ENCODE results near the gene OR6S1. TPM values are rescaled to one million over a fixed set of nuclear protein-coding genes. Genes with fewer than 3 reads are reported as not detected.
A peak's percentile ranks its signal among the peaks of the same experiment; 100 is the strongest.

OR6S1 gene
- total and polyA plus RNA-seq, 2 experiments from 2014 or later, result not detected

- H2AFZ ChIP-seq, result no peak overlapping the region
- no peak for TF ChIP-seq CREB1 (CRISPR knock-in tag; IDR thresholded peaks at IDR 0.05; ENCODE audit: low read depth)
- TF ChIP-seq ETS1 (IDR thresholded peaks at IDR 0.05), result no peak
- no peak for TF ChIP-seq ZNF462 (CRISPR knock-in tag; IDR thresholded peaks at IDR 0.05)
- no peak for TF ChIP-seq EZH2phosphoT487 (IDR thresholded peaks at IDR 0.05; ENCODE audit: unreplicated experiment)
- TF ChIP-seq REST (IDR thresholded peaks at IDR 0.05; ENCODE audit: unreplicated experiment), result no peak
- no peak for TF ChIP-seq STAT1 (IDR thresholded peaks at IDR 0.05; ENCODE audit: unreplicated experiment)
- no peak for TF ChIP-seq EZH2 (IDR thresholded peaks at IDR 0.05; ENCODE audit: low read depth, unreplicated experiment)
- no peak for TF ChIP-seq NANOG (IDR thresholded peaks at IDR 0.05; ENCODE audit: borderline replicate concordance)
- no peak for TF ChIP-seq ZNF114 (CRISPR knock-in tag; IDR thresholded peaks at IDR 0.05)
- TF ChIP-seq ZNF331 (CRISPR knock-in tag; IDR thresholded peaks at IDR 0.05; ENCODE audit: low read depth), result no peak
- no peak for TF ChIP-seq POLR2AphosphoS5 (IDR thresholded peaks at IDR 0.05; ENCODE audit: low read depth)
- TF ChIP-seq CTCF (conservative IDR thresholded peaks at IDR 0.05; ENCODE audit: low read depth in 2 of 2), result no peak
- TF ChIP-seq JUNB (IDR thresholded peaks at IDR 0.05; ENCODE audit: unreplicated experiment), result no peak
- Mint-ChIP-seq H3K27me3 (ENCODE audit: insufficient read depth, low read depth, poor library complexity) (peaks cover 52% of the 10 kb centered on the region), H3K36me3 (ENCODE audit: low read depth) (no peaks in the 10 kb centered on the region; the same call in 2 of the 3 replicates), H3K27ac (no peak overlapping the region), H3K4me1 (peaks cover 26% of the 10 kb centered on the region), H3K4me3 (0 out of 3 replicates have a peak overlapping the region, but pooled peaks have one; percentile 53), H3K9me3 (peaks cover 6% of the 10 kb centered on the region; the same call in 2 of the 3 replicates)
- no peak for ATAC-seq
- peaks cover 15% of the 10 kb centered on the region; the same call in 1 of the 2 replicates for H3K4me1 ChIP-seq (ENCODE audit: insufficient read depth)
- peak; percentile 41 for DNase-seq (ENCODE audit: low spot score)
- no peak overlapping the region for H3K4me2 ChIP-seq
- H3K9me2 ChIP-seq (ENCODE audit: insufficient read depth), result no peaks in the 10 kb centered on the region
- H3K4me3 ChIP-seq, result no peak overlapping the region
- H3F3A ChIP-seq (replicated peaks; ENCODE audit: low read depth), result no peaks in the 10 kb centered on the region; the same call in 1 of the 2 replicates
- no peaks in the 10 kb centered on the region for H4K20me1 ChIP-seq (replicated peaks; ENCODE audit: insufficient read depth)
- H3K27ac ChIP-seq (ENCODE audit: low read depth), result no peak overlapping the region
- H3K27me3 ChIP-seq (ENCODE audit: insufficient read depth), result peaks cover 39% of the 10 kb centered on the region
- no peaks in the 10 kb centered on the region for H3K36me3 ChIP-seq (ENCODE audit: insufficient read depth)
- H3K79me2 ChIP-seq (replicated peaks; ENCODE audit: insufficient read depth), result no peaks in the 10 kb centered on the region
Observed at GRCh38 chr14:20655851-20656250, 14.4 kb upstream of the OR6S1 start.
